Activated CD4-positive, alpha-beta memory T cell treated with anti-CD3 and anti-CD28 coated beads for 36 hours (primary cell): ENCODE results near the gene WSB2. TPM values are rescaled to one million over a fixed set of nuclear protein-coding genes. Genes with fewer than 3 reads are reported as not detected.
"Not testable (repeated sequence)": the region's sequence is repeated elsewhere in the genome, so short reads cannot be mapped to it uniquely, and the experiment has no call there.

ENCODE experiments used
- CTCF ChIA-PET: fragments of 350-600 bp; sonication (Branson Sonifier 250); formaldehyde crosslinking; loops from one replicate; lab custom pipeline; 2021; ENCODE audit warnings: antibody characterized with exemption, inconsistent platforms; lab: Charles Lee
- POLR2A ChIA-PET: fragments of 350-600 bp; sonication (Branson Sonifier 250); formaldehyde crosslinking; loops from one replicate; lab custom pipeline; 2021; ENCODE audit warnings: antibody characterized with exemption; lab: Charles Lee
- DNase-seq: peaks from one replicate; pipeline ENCODE4 v3.0.0-alpha.2; 2020
- H3K27ac Mint-ChIP-seq: one replicate; pipeline ENCODE4 v1.8.0; 2021; ENCODE audit warnings: mixed read lengths
- H3K27me3 Mint-ChIP-seq: one replicate; pipeline ENCODE4 v1.8.0; 2021; ENCODE audit warnings: mixed read lengths
- H3K36me3 Mint-ChIP-seq: one replicate; pipeline ENCODE4 v1.8.0; 2021; ENCODE audit warnings: mixed read lengths
- H3K4me1 Mint-ChIP-seq: one replicate; pipeline ENCODE4 v1.8.0; 2021; ENCODE audit warnings: low read depth, mixed read lengths
- H3K4me3 Mint-ChIP-seq: one replicate; pipeline ENCODE4 v1.8.0; 2021; ENCODE audit warnings: mild to moderate bottlenecking, mixed read lengths
- H3K9me3 Mint-ChIP-seq: one replicate; pipeline ENCODE4 v1.8.0; 2021; ENCODE audit warnings: mixed read lengths
- intact Hi-C: fragments of 100-400 bp; cut with micrococcal nuclease; formaldehyde crosslinking; loops from one replicate; pipeline ENCODE4 v1.15.1; 2023
- total RNA-seq, 2 experiments: library from RNA; stranded (reverse); gene quantifications; one replicate each; pipeline ENCODE4 v1.2.3, GENCODE V29; 2021

The WSB2 gene
- total RNA-seq, 2 experiments from 2014 or later = 93.2 to 102 TPM

DNA sequence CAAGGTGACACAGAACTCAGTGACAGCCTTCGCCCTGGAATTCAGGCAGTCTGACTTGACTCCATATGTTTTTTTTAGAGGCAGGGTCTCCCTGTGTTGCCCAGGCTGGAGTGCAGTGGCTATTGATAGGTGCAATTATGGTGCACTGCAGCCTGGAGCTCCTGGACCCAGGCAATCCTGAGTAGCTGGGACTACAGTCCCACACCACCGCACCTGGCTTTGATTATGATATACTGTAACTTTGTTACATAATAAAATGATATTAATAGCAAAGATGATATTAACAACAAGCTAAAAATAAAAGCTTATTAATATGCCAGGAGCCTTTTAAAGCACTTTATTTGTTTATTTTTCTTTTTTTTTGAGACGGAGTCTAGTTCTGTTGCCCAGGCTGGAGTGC lies 33.1 kb upstream of the WSB2 start:
- Mint-ChIP-seq H3K27ac (no peak overlapping the region), H3K36me3 (no peaks in the 10 kb centered on the region), H3K9me3 (no peaks in the 10 kb centered on the region), H3K4me1 (no peaks in the 10 kb centered on the region), H3K27me3 (no peaks in the 10 kb centered on the region), H3K4me3 (no peak overlapping the region)
- no peak for DNase-seq
- intact Hi-C loops = no loop called here
- POLR2A ChIA-PET = no interaction called here
- CTCF ChIA-PET = no interaction called here

DNA sequence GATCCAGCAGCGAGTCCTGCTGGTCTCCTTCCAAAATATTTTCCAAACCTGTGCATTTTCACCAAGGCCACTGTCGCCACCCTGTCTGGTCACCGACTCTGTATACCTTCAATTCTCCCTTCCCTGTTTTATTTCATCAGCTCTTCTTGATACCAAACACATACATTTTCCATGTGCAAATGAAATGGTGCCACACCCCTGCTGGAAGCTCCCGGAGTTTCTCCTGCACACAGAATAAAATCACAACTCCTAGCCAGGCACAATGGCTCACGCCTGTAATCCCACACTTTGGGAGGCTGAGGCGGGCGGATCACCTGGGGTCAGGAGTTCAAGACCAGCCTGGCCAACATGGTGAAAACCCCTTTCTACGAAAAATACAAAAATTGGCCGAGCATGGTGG lies 28.8 kb upstream of the WSB2 start:
- no peaks in the 10 kb centered on the region for H3K36me3 Mint-ChIP-seq
- ChIA-PET POLR2A (no interaction called here), CTCF (no interaction called here)
- no peak for DNase-seq
- H3K4me3 Mint-ChIP-seq = no peak overlapping the region
- no peaks in the 10 kb centered on the region for H3K27me3 Mint-ChIP-seq
- no peaks in the 10 kb centered on the region for H3K4me1 Mint-ChIP-seq
- no peaks in the 10 kb centered on the region for H3K9me3 Mint-ChIP-seq
- intact Hi-C loops = no loop called here
- H3K27ac Mint-ChIP-seq = no peak overlapping the region

DNA sequence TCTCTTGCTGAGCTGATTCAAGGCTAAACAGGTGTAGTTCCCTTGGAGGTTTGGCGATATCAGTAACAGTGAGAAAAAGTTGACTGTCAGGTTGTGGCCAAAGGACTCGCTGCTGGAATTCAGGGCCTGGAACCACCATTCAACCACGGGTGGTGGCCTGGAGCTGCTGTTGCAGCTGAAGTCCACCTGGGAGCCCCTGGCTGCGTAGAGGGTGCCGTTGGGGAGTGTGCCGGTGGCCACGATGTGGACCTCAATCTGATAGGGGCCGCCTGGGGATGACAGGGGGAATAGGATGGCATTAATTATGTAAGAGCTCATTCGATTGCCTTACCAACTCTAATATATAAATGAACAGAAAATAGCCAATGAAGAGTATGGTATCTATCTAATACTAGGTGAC lies 21.2 kb upstream of the WSB2 start:
- no peak for DNase-seq
- intact Hi-C loops = no loop called here
- peaks cover 3% of the 10 kb centered on the region for H3K36me3 Mint-ChIP-seq
- POLR2A ChIA-PET = no interaction called here
- no peak overlapping the region for H3K27ac Mint-ChIP-seq
- peaks cover 4% of the 10 kb centered on the region for H3K9me3 Mint-ChIP-seq
- H3K4me1 Mint-ChIP-seq = no peaks in the 10 kb centered on the region
- H3K4me3 Mint-ChIP-seq = no peak overlapping the region
- CTCF ChIA-PET = no interaction called here
- H3K27me3 Mint-ChIP-seq = no peaks in the 10 kb centered on the region

DNA sequence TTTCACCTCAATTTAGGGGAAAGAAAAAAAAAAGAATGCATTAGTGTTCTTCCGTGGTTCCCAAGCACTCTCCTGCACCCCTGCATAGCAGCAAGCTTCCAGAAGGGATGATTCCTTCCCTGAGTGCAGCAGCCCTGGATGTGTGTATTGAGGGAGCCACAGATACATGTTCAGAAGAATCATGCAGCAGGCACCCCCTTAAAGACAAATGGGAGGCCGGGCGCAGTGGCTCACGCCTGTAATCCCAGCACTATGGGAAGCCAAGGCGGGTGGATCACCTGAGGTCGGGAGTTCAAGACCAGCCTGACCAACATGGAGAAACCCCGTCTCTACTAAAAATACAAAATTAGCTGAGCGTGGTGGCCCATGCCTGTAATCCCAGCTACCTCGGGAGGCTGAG lies 20.5 kb upstream of the WSB2 start:
- intact Hi-C loops, H3K27me3 Mint-ChIP-seq, H3K4me3 Mint-ChIP-seq, POLR2A ChIA-PET, H3K36me3 Mint-ChIP-seq, H3K27ac Mint-ChIP-seq, DNase-seq, CTCF ChIA-PET, H3K9me3 Mint-ChIP-seq, H3K4me1 Mint-ChIP-seq: not testable (repeated sequence)

DNA sequence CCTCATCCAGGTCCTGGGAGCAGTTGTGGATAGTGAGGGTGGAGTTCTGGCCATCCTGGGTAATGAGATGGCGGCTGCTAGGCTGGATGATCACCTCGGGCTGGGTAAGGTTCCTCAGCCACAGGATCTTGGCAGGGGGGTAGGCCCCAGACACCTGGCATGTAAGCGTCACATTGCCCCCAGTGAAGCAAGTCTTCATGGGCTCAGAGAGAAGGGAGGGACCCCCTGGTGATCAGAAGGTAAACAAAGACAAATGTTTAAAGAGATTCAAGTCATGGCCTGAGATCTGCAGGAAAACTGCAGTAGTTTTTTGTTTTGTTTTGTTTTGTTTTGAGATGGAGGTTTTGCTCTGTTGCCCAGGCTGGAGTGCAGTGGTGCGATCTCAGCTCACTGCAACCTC lies 12.8 kb upstream of the WSB2 start:
- Mint-ChIP-seq H3K27ac (no peak overlapping the region), H3K4me1 (peaks cover under 1% of the 10 kb centered on the region), H3K9me3 (peaks cover 4% of the 10 kb centered on the region), H3K4me3 (no peak overlapping the region), H3K36me3 (peaks cover 3% of the 10 kb centered on the region), H3K27me3 (no peaks in the 10 kb centered on the region)
- DNase-seq = no peak
- ChIA-PET POLR2A (interaction anchor here (0.6 kb wide), 1 partner anchor 20 kb away, joined by 5 read pairs; no protein-coding TSS in a partner anchor), CTCF (no interaction called here)
- intact Hi-C loops = no loop called here

GRCh38 chr12:118070650-118071049 lies 9.7 kb upstream of the WSB2 start:
- POLR2A ChIA-PET = no interaction called here
- intact Hi-C loops = no loop called here

GRCh38 chr12:118068445-118068844 lies 7.5 kb upstream of the WSB2 start:
- no peaks in the 10 kb centered on the region for H3K9me3 Mint-ChIP-seq
- POLR2A ChIA-PET = no interaction called here
- H3K4me1 Mint-ChIP-seq = peaks cover 28% of the 10 kb centered on the region
- no peak overlapping the region for H3K4me3 Mint-ChIP-seq
- peaks cover 7% of the 10 kb centered on the region for H3K27me3 Mint-ChIP-seq
- intact Hi-C loops = no loop called here
- CTCF ChIA-PET = no interaction called here
- no peak for DNase-seq
- peaks cover 1% of the 10 kb centered on the region for H3K36me3 Mint-ChIP-seq
- H3K27ac Mint-ChIP-seq = no peak overlapping the region

More at GRCh38 chr12:118070650-118071049, 9.7 kb upstream of the WSB2 start:
- Mint-ChIP-seq H3K4me1 (peaks cover 6% of the 10 kb centered on the region), H3K9me3 (no peaks in the 10 kb centered on the region), H3K36me3 (no peaks in the 10 kb centered on the region), H3K4me3 (no peak overlapping the region), H3K27me3 (peaks cover 7% of the 10 kb centered on the region), H3K27ac (no peak overlapping the region)
- CTCF ChIA-PET = no interaction called here
- no peak for DNase-seq

- Mint-ChIP-seq H3K36me3 (peaks cover 1% of the 10 kb centered on the region), H3K27me3 (peaks cover 7% of the 10 kb centered on the region), H3K27ac (no peak overlapping the region), H3K9me3 (no peaks in the 10 kb centered on the region), H3K4me1 (peaks cover 32% of the 10 kb centered on the region), H3K4me3 (no peak overlapping the region)
- ChIA-PET POLR2A (interaction anchor here (0.6 to 2.3 kb wide), 2 partner anchors 21 to 105 kb away, joined by 3 to 6 read pairs; no protein-coding TSS in a partner anchor), CTCF (interaction anchor here (0.7 to 2.4 kb wide), 8 partner anchors 8 to 208 kb away, joined by 3 to 14 read pairs (median 5); no protein-coding TSS in a partner anchor)
- intact Hi-C loops = no loop called here
- no peak for DNase-seq
Measured at GRCh38 chr12:118065380-118065779, 4.4 kb upstream of the WSB2 start.

DNA sequence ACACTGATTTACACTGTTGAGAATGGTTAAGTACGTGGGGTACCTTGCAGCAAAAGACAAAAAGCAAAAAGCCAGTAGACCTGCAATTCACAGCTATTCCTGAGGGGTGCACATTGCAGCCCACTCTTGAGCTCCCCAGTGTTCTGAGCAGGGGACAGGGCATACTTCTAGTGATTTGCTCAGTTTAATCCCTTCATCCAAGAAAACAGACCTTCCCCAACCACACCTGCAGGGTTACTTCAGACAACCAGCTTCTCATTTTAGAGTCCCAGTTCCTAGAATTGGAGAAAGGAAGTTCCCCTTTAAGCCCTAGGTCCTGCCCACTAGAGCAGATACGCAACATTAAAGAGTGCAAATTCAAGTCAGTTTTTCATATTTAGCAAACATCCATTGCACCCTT lies 3.6 kb upstream of the WSB2 start:
- ChIA-PET CTCF (interaction anchor here (0.7 to 2.4 kb wide), 13 partner anchors 9 to 1717 kb away, joined by 3 to 14 read pairs (median 5); partner anchors contain the start of genes PEBP1 and SUDS3), POLR2A (interaction anchor here (1.1 to 6.1 kb wide), 3 partner anchors 20 to 32 kb away, joined by 3 to 48 read pairs (median 6); no protein-coding TSS in a partner anchor)
- H3K36me3 Mint-ChIP-seq = peaks cover 2% of the 10 kb centered on the region
- H3K4me1 Mint-ChIP-seq = peaks cover 38% of the 10 kb centered on the region
- peak overlapping the region; percentile 17 for H3K4me3 Mint-ChIP-seq
- intact Hi-C loops = loop anchor here (5.0 kb wide), 2 partner anchors 58 to 73 kb away; partner anchors contain the start of gene PEBP1
- H3K9me3 Mint-ChIP-seq = no peaks in the 10 kb centered on the region
- peak overlapping the region; percentile 30 for H3K27ac Mint-ChIP-seq
- peak; percentile 24 for DNase-seq
- H3K27me3 Mint-ChIP-seq = peaks cover 7% of the 10 kb centered on the region

- intact Hi-C loops = loop anchor here (2.0 to 5.0 kb wide), 3 partner anchors 59 to 189 kb away; partner anchors contain the start of gene PEBP1
- H3K27me3 Mint-ChIP-seq = peaks cover 7% of the 10 kb centered on the region
- peak overlapping the region; percentile 24 for H3K27ac Mint-ChIP-seq
- peaks cover 6% of the 10 kb centered on the region for H3K36me3 Mint-ChIP-seq
- ChIA-PET CTCF (interaction anchor here (0.6 to 2.4 kb wide), 14 partner anchors 8 to 1718 kb away, joined by 3 to 14 read pairs (median 5); partner anchors contain the start of genes PEBP1 and SUDS3), POLR2A (interaction anchor here (0.6 to 6.1 kb wide), 6 partner anchors 15 to 163 kb away, joined by 3 to 48 read pairs (median 4); no protein-coding TSS in a partner anchor)
- peaks cover 46% of the 10 kb centered on the region for H3K4me1 Mint-ChIP-seq
- no peaks in the 10 kb centered on the region for H3K9me3 Mint-ChIP-seq
- no peak for DNase-seq
- peak overlapping the region; percentile 81 for H3K4me3 Mint-ChIP-seq
Measured at GRCh38 chr12:118063576-118064391, 2.8 kb upstream of the WSB2 start.

DNA sequence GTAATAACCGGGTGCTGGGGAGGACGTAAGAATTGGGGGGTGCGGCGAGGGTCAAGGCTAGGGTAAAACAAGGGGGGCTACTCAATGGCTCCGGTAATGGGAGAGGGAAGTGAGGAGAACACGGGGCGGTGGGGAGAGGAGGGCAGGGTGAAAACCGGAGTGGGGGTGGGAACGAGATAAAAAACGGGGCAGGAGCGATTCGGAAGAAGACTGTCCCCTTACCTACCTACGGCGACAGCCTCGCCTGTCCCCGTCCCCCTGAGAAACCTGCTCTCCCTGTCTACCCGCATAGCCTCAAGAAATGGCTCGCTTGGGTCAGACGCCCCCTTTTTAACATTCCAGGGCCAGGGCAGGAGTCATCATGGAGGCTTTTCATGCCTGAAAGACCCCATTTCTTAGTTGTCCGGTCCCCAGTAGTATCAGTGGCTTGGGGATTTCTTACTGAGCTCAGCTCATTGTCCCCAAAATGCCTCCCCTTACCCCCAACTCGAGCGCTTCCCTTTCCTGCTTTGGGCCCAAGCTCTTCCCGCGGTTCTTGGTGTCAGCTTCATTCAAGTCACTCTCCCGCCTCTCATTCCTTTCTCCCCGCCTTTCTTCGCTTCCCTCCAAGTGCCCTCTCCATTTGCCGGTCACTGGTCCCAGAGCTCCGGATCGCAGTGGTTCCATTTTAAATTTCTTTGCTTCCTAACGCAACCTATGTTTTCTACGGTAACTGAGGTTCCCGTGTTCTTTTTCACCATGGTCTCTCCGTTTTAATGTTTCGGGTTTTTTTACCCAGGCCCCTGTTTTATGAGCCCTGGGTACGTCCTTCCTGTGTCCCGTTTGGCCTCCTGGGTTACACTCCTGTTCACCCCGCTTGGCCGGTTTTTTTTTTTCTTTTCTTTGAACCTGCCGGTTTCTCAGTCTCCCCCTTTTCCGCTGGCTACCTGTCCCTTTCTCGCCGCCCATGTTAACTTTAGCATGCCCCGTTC lies 1.2 kb upstream of the WSB2 start:
- Mint-ChIP-seq H3K9me3 (no peaks in the 10 kb centered on the region), H3K4me1 (peaks cover 45% of the 10 kb centered on the region), H3K27me3 (peaks cover 3% of the 10 kb centered on the region), H3K27ac (peak overlapping the region; percentile 87), H3K36me3 (peaks cover 6% of the 10 kb centered on the region), H3K4me3 (peak overlapping the region; percentile 81)
- intact Hi-C loops = loop anchor here (1.0 to 5.0 kb wide), 6 partner anchors 17 to 315 kb away; partner anchors contain the start of genes PEBP1, RFC5 and SUDS3
- POLR2A ChIA-PET = interaction anchor here (1.5 to 6.1 kb wide), 8 partner anchors 9 to 74 kb away, joined by 4 to 48 read pairs (median 9); partner anchors contain the start of genes PEBP1 and RFC5
- DNase-seq = peak; percentile 35
- CTCF ChIA-PET = interaction anchor here (0.8 to 2.1 kb wide), 7 partner anchors 9 to 188 kb away, joined by 3 to 11 read pairs (median 3); no protein-coding TSS in a partner anchor
